Measurements from ENCODE around the gene ADCY3. TPM values are rescaled to one million over a fixed set of nuclear protein-coding genes. Genes with fewer than 3 reads are reported as not detected.

The ADCY3 gene
- total and polyA plus RNA-seq, 10 of the 15 experiments (the other 5 are each of a cell fraction or from before 2014, with no cell fraction given), result 2.8 to 102 (median 50.4) TPM

- H3K79me2 ChIP-seq (ENCODE audit: control insufficient read depth, insufficient read depth, low read length), result no peaks in the 10 kb centered on the region
- no peak for FAIRE-seq
- ChIA-PET SMC1A (ENCODE audit: uncharacterized antibody, unreplicated experiment) (interaction anchor here (0.9 to 5.4 kb wide), 5 partner anchors 74 to 416 kb away, joined by 3 to 55 read pairs (median 4); no protein-coding TSS in a partner anchor), RAD21 (ENCODE audit: unreplicated experiment) (interaction anchor here (0.9 to 5.9 kb wide), 3 partner anchors 214 to 416 kb away, joined by 3 to 66 read pairs (median 63); no protein-coding TSS in a partner anchor), POLR2A (interaction anchor here (0.6 to 1.8 kb wide), 2 partner anchors 212 to 213 kb away, joined by 9 read pairs; no protein-coding TSS in a partner anchor), CTCF (interaction anchor here (0.8 to 7.7 kb wide), 8 partner anchors 16 to 424 kb away, joined by 3 to 124 read pairs (median 10); partner anchors contain the start of genes CENPO and PTRHD1)
- WGBS (ENCODE audit: insufficient coverage, insufficient replicate concordance, low lambda C conversion rate, missing lambda C conversion rate), result 85% methylated on average over 13 of the region's 14 CpGs
- no peaks in the 10 kb centered on the region for H3K27me3 ChIP-seq (replicated peaks in 1 of 2; ENCODE audit: control insufficient read depth in 2 of 2, insufficient read depth in 2 of 2, low read length in 1 of 2)
- H3K27ac ChIP-seq (ENCODE audit: control insufficient read depth, insufficient read depth), result no peak overlapping the region; the same call in 1 of the 2 replicates
- TF ChIP-seq RAD51 (IDR thresholded peaks at IDR 0.05), result no peak
- TF ChIP-seq MTA2 (IDR thresholded peaks at IDR 0.05; ENCODE audit: low read depth), result no peak
- 0 out of 2 replicates have a peak, but pooled peaks have one; percentile 12 for TF ChIP-seq ATF7 (IDR thresholded peaks at IDR 0.05; ENCODE audit: low read depth)
- TF ChIP-seq ATF2 (IDR thresholded peaks at IDR 0.05; ENCODE audit: low read length), result no peak
- TF ChIP-seq RUNX3 (IDR thresholded peaks at IDR 0.05; ENCODE audit: low read length), result peak; percentile 64; the same call in 1 of the 2 replicates
- TF ChIP-seq SMARCA5 (IDR thresholded peaks at IDR 0.05), result no peak
- no peak for TF ChIP-seq FOS (IDR thresholded peaks at IDR 0.05; ENCODE audit: borderline replicate concordance, extremely low read depth, insufficient read length)
- DNase-seq (ENCODE audit: low read depth, low spot score), result no peak
- no TSS peak for BruUV-seq (replicated peaks)
- intact Hi-C loops (cut with micrococcal nuclease; ENCODE audit: unreplicated experiment), result loop anchor here (2.0 to 10.0 kb wide), 3 partner anchors 33 to 309 kb away; partner anchors contain the start of genes CENPO and PTRHD1
- H4K20me1 ChIP-seq (ENCODE audit: control insufficient read depth, insufficient read depth), result no peaks in the 10 kb centered on the region; the same call in 1 of the 2 replicates
- no peaks in the 10 kb centered on the region for H3K9me3 ChIP-seq (replicated peaks; ENCODE audit: control insufficient read depth, insufficient read depth, low read length)
- H3K9ac ChIP-seq (ENCODE audit: control insufficient read depth, insufficient read depth, low read length), result no peak overlapping the region
- H2AFZ ChIP-seq (ENCODE audit: control insufficient read depth, low read depth, low read length), result no peak overlapping the region
- H3K4me3 ChIP-seq, result no peak overlapping the region
- peaks cover 17 to 21% of the 10 kb centered on the region in 2 experiments; a peak in 3 of 4 replicates for H3K36me3 ChIP-seq (ENCODE audit: control insufficient read depth in 2 of 2, insufficient read depth in 2 of 2, low read length in 1 of 2)
- ATAC-seq, result peak; percentile 12
- in situ Hi-C loops (cut with MboI), result loop anchor here (5.0 kb wide), 1 partner anchor 419 kb away; no protein-coding TSS in a partner anchor
- no peak overlapping the region for H3K4me2 ChIP-seq (ENCODE audit: control insufficient read depth, insufficient read depth)
- no peaks in the 10 kb centered on the region; the same call in 1 of the 2 replicates for H3K4me1 ChIP-seq (ENCODE audit: control insufficient read depth, insufficient read depth, low read length)
These were observed 93.9 kb downstream of the ADCY3 start for GRCh38 chr2:24825883-24826772.
